ENCODE data around the gene OR1L6. TPM values are rescaled to one million over a fixed set of nuclear protein-coding genes. Genes with fewer than 3 reads are reported as not detected.

The OR1L6 gene
- total and polyA plus RNA-seq, 12 donors = not detected

- Histone ChIP-seq H3K9me3 (replicated peaks in 1 of 3) (peaks cover 0 to 11% (median 0%) of the 10 kb centered on the region in 3 donors), H3K4me1 (replicated peaks in 1 of 2) (no peaks in the 10 kb centered on the region), H3K36me3 (replicated peaks in 1 of 2) (no peaks in the 10 kb centered on the region), H3K4me3 (no peak within 1 kb of the TSS), H3K27me3 (no peaks in the 10 kb centered on the region), H3K27ac (no peak within 1 kb of the TSS)
- DNase-seq = no peak
- 66 to 84% (median 70%) methylated on average over 1 of the region's 1 CpG for WGBS, 4 donors
- intact Hi-C loops (cut with DNase I) = no loop called here
- TF ChIP-seq POLR2A (IDR thresholded peaks at IDR 0.05) = no peak
- TF ChIP-seq, protein P1, sequence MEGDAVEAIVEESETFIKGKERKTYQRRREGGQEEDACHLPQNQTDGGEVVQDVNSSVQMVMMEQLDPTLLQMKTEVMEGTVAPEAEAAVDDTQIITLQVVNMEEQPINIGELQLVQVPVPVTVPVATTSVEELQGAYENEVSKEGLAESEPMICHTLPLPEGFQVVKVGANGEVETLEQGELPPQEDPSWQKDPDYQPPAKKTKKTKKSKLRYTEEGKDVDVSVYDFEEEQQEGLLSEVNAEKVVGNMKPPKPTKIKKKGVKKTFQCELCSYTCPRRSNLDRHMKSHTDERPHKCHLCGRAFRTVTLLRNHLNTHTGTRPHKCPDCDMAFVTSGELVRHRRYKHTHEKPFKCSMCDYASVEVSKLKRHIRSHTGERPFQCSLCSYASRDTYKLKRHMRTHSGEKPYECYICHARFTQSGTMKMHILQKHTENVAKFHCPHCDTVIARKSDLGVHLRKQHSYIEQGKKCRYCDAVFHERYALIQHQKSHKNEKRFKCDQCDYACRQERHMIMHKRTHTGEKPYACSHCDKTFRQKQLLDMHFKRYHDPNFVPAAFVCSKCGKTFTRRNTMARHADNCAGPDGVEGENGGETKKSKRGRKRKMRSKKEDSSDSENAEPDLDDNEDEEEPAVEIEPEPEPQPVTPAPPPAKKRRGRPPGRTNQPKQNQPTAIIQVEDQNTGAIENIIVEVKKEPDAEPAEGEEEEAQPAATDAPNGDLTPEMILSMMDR (IDR thresholded peaks at IDR 0.05) = no peak
Measured at GRCh38 chr9:122723690-122724089, 18.4 kb upstream of the OR1L6 start, which contains the start of gene OR1L4. Gene OR1L4 (plus strand): TSS chr9:122723990. CDS start chr9:122723990, 0 bp downstream.

GRCh38 chr9:122754825-122755224 is 12.7 kb downstream of the OR1L6 start:
- no peaks in the 10 kb centered on the region for H3K27me3 ChIP-seq
- no peaks in the 10 kb centered on the region for H3K4me1 ChIP-seq (replicated peaks in 1 of 2)
- TF ChIP-seq, protein P1 (IDR thresholded peaks at IDR 0.05) = no peak
- no peak for TF ChIP-seq POLR2A (IDR thresholded peaks at IDR 0.05)
- intact Hi-C loops (cut with DNase I) = no loop called here
- no peak for DNase-seq
- no peak overlapping the region for H3K27ac ChIP-seq
- H3K9me3 ChIP-seq (replicated peaks in 1 of 3) = no peaks in the 10 kb centered on the region
- H3K36me3 ChIP-seq (replicated peaks in 1 of 2) = no peaks in the 10 kb centered on the region
- no peak overlapping the region for H3K4me3 ChIP-seq
- 30 to 38% (median 34%) methylated on average over 2 of the region's 2 CpGs for WGBS, 4 donors

- no peak for DNase-seq
- no peak for TF ChIP-seq POLR2A (IDR thresholded peaks at IDR 0.05)
- TF ChIP-seq, protein P1 (IDR thresholded peaks at IDR 0.05) = no peak
- Histone ChIP-seq H3K4me1 (replicated peaks in 1 of 2) (no peaks in the 10 kb centered on the region), H3K4me3 (no peak overlapping the region), H3K36me3 (replicated peaks in 1 of 2) (no peaks in the 10 kb centered on the region), H3K9me3 (replicated peaks in 1 of 3) (peaks cover 0 to 12% (median 5%) of the 10 kb centered on the region in 3 donors), H3K27ac (no peak overlapping the region), H3K27me3 (no peaks in the 10 kb centered on the region)
- intact Hi-C loops (cut with DNase I) = no loop called here
- 61 to 78% (median 68%) methylated on average over 2 to 4 of the region's 4 CpGs for WGBS, 4 donors
Measured at GRCh38 chr9:122767817-122768216, 25.7 kb downstream of the OR1L6 start.

GRCh38 chr9:122777052-122777451 is 34.9 kb downstream of the OR1L6 start:
- no peaks in the 10 kb centered on the region for H3K4me1 ChIP-seq (replicated peaks in 1 of 2)
- H3K27ac ChIP-seq = no peak overlapping the region
- H3K9me3 ChIP-seq (replicated peaks in 1 of 3) = no peaks in the 10 kb centered on the region
- intact Hi-C loops (cut with DNase I) = no loop called here
- 75 to 84% (median 79%) methylated on average over 8 of the region's 8 CpGs for WGBS, 4 donors
- no peaks in the 10 kb centered on the region for H3K27me3 ChIP-seq
- H3K36me3 ChIP-seq (replicated peaks in 1 of 2) = no peaks in the 10 kb centered on the region
- H3K4me3 ChIP-seq = no peak overlapping the region
- TF ChIP-seq, protein P1 (IDR thresholded peaks at IDR 0.05) = no peak
- no peak for TF ChIP-seq POLR2A (IDR thresholded peaks at IDR 0.05)
- DNase-seq = no peak

Data from adrenal gland (tissue), 12 donors.